ENCODE results near the gene CAMKMT.

The CAMKMT gene

GRCh38 chr2:44663471-44664073 is 301.8 kb downstream of the CAMKMT start:
- H3K27ac ChIP-seq, result no peak overlapping the region
- ChIA-PET POLR2A (ENCODE audit: low non-redundant PET) (no interaction called here), CTCF (interaction anchor here (0.7 kb wide), 1 partner anchor 339 kb away, joined by 3 read pairs; no protein-coding TSS in a partner anchor)
- no peak for DNase-seq (ENCODE audit: low spot score)
- no peak for TF ChIP-seq CTCF (conservative IDR thresholded peaks at IDR 0.05; ENCODE audit: low read depth)

GRCh38 chr2:44668336-44668735 is 306.6 kb downstream of the CAMKMT start:
- no peak overlapping the region for H3K27ac ChIP-seq
- POLR2A ChIA-PET (ENCODE audit: low non-redundant PET), result no interaction called here
- TF ChIP-seq CTCF (conservative IDR thresholded peaks at IDR 0.05; ENCODE audit: low read depth), result no peak
- CTCF ChIA-PET, result no interaction called here
- DNase-seq (ENCODE audit: low spot score), result no peak

- ChIA-PET POLR2A (ENCODE audit: low non-redundant PET) (no interaction called here), CTCF (interaction anchor here (0.9 kb wide), 1 partner anchor 279 kb away, joined by 6 read pairs; no protein-coding TSS in a partner anchor)
- no peak for TF ChIP-seq CTCF (conservative IDR thresholded peaks at IDR 0.05; ENCODE audit: low read depth)
- no peak overlapping the region for H3K27ac ChIP-seq
- DNase-seq (ENCODE audit: low spot score), result no peak
Observed at GRCh38 chr2:44671276-44671675, 309.5 kb downstream of the CAMKMT start.

GRCh38 chr2:44671916-44672315 is 310.2 kb downstream of the CAMKMT start:
- no peak for DNase-seq (ENCODE audit: low spot score)
- ChIA-PET POLR2A (ENCODE audit: low non-redundant PET) (no interaction called here), CTCF (no interaction called here)
- no peak for TF ChIP-seq CTCF (conservative IDR thresholded peaks at IDR 0.05; ENCODE audit: low read depth)
- no peak overlapping the region for H3K27ac ChIP-seq

DNA sequence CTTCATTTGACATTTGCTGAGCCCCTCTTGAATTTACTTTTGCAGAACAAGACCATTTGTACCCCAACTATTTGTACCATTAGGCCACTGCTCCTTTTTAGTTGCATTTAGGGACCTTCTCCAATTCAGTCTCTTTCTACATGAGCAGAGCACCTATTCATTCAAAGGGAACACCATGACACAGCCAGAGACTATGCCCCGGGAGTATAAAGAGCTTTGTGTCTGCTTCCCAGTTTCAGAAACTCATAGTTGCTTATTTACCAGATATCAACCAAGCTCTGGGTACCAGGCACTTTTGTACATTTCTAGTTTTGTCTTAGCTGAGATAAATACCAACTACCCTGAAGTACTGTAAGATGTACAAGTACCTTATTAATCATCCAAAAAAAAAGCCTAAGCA is 310.7 kb downstream of the CAMKMT start:
- POLR2A ChIA-PET (ENCODE audit: low non-redundant PET), result no interaction called here
- no peak overlapping the region for H3K27ac ChIP-seq
- no peak for TF ChIP-seq CTCF (conservative IDR thresholded peaks at IDR 0.05; ENCODE audit: low read depth)
- CTCF ChIA-PET, result no interaction called here
- no peak for DNase-seq (ENCODE audit: low spot score)

- DNase-seq (ENCODE audit: low spot score), result no peak
- TF ChIP-seq CTCF (conservative IDR thresholded peaks at IDR 0.05; ENCODE audit: low read depth), result no peak
- H3K27ac ChIP-seq, result no peak overlapping the region
- CTCF ChIA-PET, result interaction anchor here (0.6 to 1.3 kb wide), 2 partner anchors 195 to 690 kb away, joined by 4 read pairs; no protein-coding TSS in a partner anchor
- POLR2A ChIA-PET (ENCODE audit: low non-redundant PET), result no interaction called here
Observed at GRCh38 chr2:44674473-44675284, 312.9 kb downstream of the CAMKMT start.

Measured in RWPE1 (cell line).